ENCODE results near the gene REST. TPM values are rescaled to one million over a fixed set of nuclear protein-coding genes. Genes with fewer than 3 reads are reported as not detected.
"Not testable (repeated sequence)": the region's sequence is repeated elsewhere in the genome, so short reads cannot be mapped to it uniquely, and the experiment has no call there.

REST gene
- 40.6 and 47.9 TPM in 2 replicates for total RNA-seq

- no peak for DNase-seq (ENCODE audit: extremely low read depth, low read depth, low spot score)
These were observed at the start of gene REST for GRCh38 chr4:56907489-56908205. Gene REST (plus strand): TSS chr4:56907900. CDS start chr4:56910639, 2,739 bp downstream.

GRCh38 chr4:56859841-56860240 lies 47.9 kb upstream of the REST start:
- no peak for DNase-seq (ENCODE audit: extremely low read depth, low read depth, low spot score)

- DNase-seq (ENCODE audit: extremely low read depth, low read depth, low spot score): no peak
These were observed 46.9 kb upstream of the REST start for GRCh38 chr4:56860781-56861180.

- DNase-seq (ENCODE audit: extremely low read depth, low read depth, low spot score): no peak
These were observed 46.3 kb upstream of the REST start for GRCh38 chr4:56861360-56861759.

GRCh38 chr4:56863441-56864139 lies 44.1 kb upstream of the REST start:
- no peak for DNase-seq (ENCODE audit: extremely low read depth, low read depth, low spot score)

- DNase-seq (ENCODE audit: extremely low read depth, low read depth, low spot score): no peak
These were observed 36.8 kb upstream of the REST start for GRCh38 chr4:56870946-56871345.

GRCh38 chr4:56871371-56871866 lies 36.3 kb upstream of the REST start:
- DNase-seq (ENCODE audit: extremely low read depth, low read depth, low spot score): no peak

GRCh38 chr4:56874166-56874565 lies 33.5 kb upstream of the REST start:
- no peak for DNase-seq (ENCODE audit: extremely low read depth, low read depth, low spot score)

- DNase-seq (ENCODE audit: extremely low read depth, low read depth, low spot score): no peak
These were observed 32.8 kb upstream of the REST start for GRCh38 chr4:56874923-56875322.

- no peak for DNase-seq (ENCODE audit: extremely low read depth, low read depth, low spot score)
These were observed 31.4 kb upstream of the REST start for GRCh38 chr4:56876264-56876663.

- DNase-seq (ENCODE audit: extremely low read depth, low read depth, low spot score): no peak
These were observed 27.7 kb upstream of the REST start for GRCh38 chr4:56879996-56880395.

GRCh38 chr4:56880572-56880971 lies 27.1 kb upstream of the REST start:
- no peak for DNase-seq (ENCODE audit: extremely low read depth, low read depth, low spot score)

- DNase-seq (ENCODE audit: extremely low read depth, low read depth, low spot score): not testable (repeated sequence)
These were observed 23.2 kb upstream of the REST start for GRCh38 chr4:56884511-56884910.

- no peak for DNase-seq (ENCODE audit: extremely low read depth, low read depth, low spot score)
These were observed 15.0 kb upstream of the REST start for GRCh38 chr4:56892691-56893090.

- not testable (repeated sequence) for DNase-seq (ENCODE audit: extremely low read depth, low read depth, low spot score)
These were observed 9.9 kb upstream of the REST start for GRCh38 chr4:56897842-56898241.

- not testable (repeated sequence) for DNase-seq (ENCODE audit: extremely low read depth, low read depth, low spot score)
These were observed 7.5 kb upstream of the REST start for GRCh38 chr4:56900186-56900585.

GRCh38 chr4:56902703-56903102 lies 5.0 kb upstream of the REST start:
- DNase-seq (ENCODE audit: extremely low read depth, low read depth, low spot score): no peak

- DNase-seq (ENCODE audit: extremely low read depth, low read depth, low spot score): no peak
These were observed 1.9 kb upstream of the REST start for GRCh38 chr4:56905796-56906195.

- no peak for DNase-seq (ENCODE audit: extremely low read depth, low read depth, low spot score)
These were observed 959 bp upstream of the REST start for GRCh38 chr4:56906489-56907393.

GRCh38 chr4:56908206-56909085 lies 746 bp downstream of the REST start:
- no peak for DNase-seq (ENCODE audit: extremely low read depth, low read depth, low spot score)

Measured in glomerular endothelial cell (primary cell).